ENCODE data around the gene CCDC120.

CCDC120 gene
- 2.8 to 6.3 reads per million in 2 donors for total RNA-seq

GRCh38 chrX:49058794-49059193, at the start of gene CCDC120:
TSS of gene CCDC120 (plus strand) at chrX:49058999. CDS start at chrX:49062042, 3,043 bp downstream.
- no peak for DNase-seq

GRCh38 chrX:49019050-49019449, 39.7 kb upstream of the CCDC120 start:
- peak in 1 of 5 experiments; percentile 32 for DNase-seq

- no peak for DNase-seq
Observed at GRCh38 chrX:49019599-49020249, 39.1 kb upstream of the CCDC120 start.

GRCh38 chrX:49029876-49030275, 28.9 kb upstream of the CCDC120 start:
- DNase-seq = no peak

GRCh38 chrX:49030283-49030682, 28.5 kb upstream of the CCDC120 start:
- DNase-seq = no peak

GRCh38 chrX:49037883-49038475, 20.8 kb upstream of the CCDC120 start:
- DNase-seq = no peak

GRCh38 chrX:49039598-49040375, 19.0 kb upstream of the CCDC120 start:
- peak in 4 of 5 experiments; percentile 6 to 57 (median 25) for DNase-seq

GRCh38 chrX:49040376-49040955, 18.3 kb upstream of the CCDC120 start:
- DNase-seq = no peak

- DNase-seq = peak in 1 of 5 experiments; percentile 39
Observed at GRCh38 chrX:49041744-49042580, 16.8 kb upstream of the CCDC120 start.

GRCh38 chrX:49042581-49043219, 16.1 kb upstream of the CCDC120 start:
- no peak for DNase-seq

GRCh38 chrX:49043220-49043986, 15.4 kb upstream of the CCDC120 start, which contains the start of gene TFE3:
TSS of gene TFE3 (minus strand) at chrX:49043357. CDS start at chrX:49043226, 131 bp downstream.
- DNase-seq = peak; percentile 83 to 98 (median 94)

- no peak for DNase-seq
Observed at GRCh38 chrX:49043987-49044281, 14.9 kb upstream of the CCDC120 start.

- DNase-seq = peak; percentile 21 to 81 (median 41)
Observed at GRCh38 chrX:49053223-49054072, 5.4 kb upstream of the CCDC120 start.

GRCh38 chrX:49054073-49054762, 4.6 kb upstream of the CCDC120 start:
- DNase-seq = no peak

- no peak for DNase-seq
Observed at GRCh38 chrX:49059201-49059600, 402 bp downstream of the CCDC120 start.

GRCh38 chrX:49059681-49060085, 884 bp downstream of the CCDC120 start:
- no peak for DNase-seq

GRCh38 chrX:49060914-49061313, 2.1 kb downstream of the CCDC120 start:
- DNase-seq = no peak

- DNase-seq = no peak
Observed at GRCh38 chrX:49061490-49061889, 2.7 kb downstream of the CCDC120 start.

GRCh38 chrX:49061916-49062315, 3.1 kb downstream of the CCDC120 start:
- no peak for DNase-seq

All from T-helper 2 cell (primary cell).